CD4-positive, alpha-beta T cell treated with Interleukin-15 for 1 hour (primary cell): ENCODE measurements around the gene CPTP.

Source experiments
- DNase-seq: peaks from one replicate; pipeline ENCODE4 v3.0.0-alpha.2; 2020

Gene CPTP

DNA sequence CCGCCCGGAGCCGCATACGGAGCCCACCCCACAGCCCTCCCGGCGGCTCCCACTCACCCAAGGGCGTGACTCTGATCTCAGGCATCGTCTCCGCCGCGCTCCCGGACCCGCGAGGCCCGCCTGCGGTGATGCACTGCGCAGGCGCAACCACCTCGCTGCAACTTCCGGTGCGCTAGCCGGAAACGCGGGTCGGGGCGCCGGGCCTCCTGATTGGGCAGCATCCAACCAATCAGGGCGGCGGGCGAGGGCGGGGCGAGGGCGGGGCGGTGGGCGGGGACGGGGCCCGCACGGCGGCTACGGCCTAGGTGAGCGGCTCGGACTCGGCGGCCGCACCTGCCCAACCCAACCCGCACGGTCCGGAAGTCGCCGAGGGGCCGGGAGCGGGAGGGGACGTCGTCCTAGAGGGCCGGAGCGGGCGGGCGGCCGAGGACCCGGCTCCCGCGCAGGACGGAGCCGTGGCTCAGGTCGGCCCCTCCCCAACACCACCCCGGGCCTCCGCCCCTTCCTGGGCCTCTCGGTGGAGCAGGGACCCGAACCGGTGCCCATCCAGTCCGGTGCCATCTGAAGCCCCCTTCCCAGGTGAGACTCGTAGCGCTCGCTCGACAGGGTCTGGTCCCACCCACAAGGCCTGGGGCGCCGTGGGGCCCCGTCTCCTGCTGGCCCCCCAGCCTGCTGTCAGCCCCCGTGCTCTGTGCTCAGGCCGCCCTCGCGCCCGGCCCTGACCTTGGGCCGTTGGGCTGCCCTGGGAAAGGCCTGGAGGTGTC is at the start of gene CPTP, which contains the start of gene INTS11:
Gene CPTP (plus strand): TSS at position 279 of the 764 bp plus-strand sequence. CDS start 2,109 bp downstream, outside the sequence.
Gene INTS11 (minus strand): TSS at position 137 of the 764 bp plus-strand sequence. CDS start 52 bp downstream, at position 85.
- peak; percentile 95 for DNase-seq

DNA sequence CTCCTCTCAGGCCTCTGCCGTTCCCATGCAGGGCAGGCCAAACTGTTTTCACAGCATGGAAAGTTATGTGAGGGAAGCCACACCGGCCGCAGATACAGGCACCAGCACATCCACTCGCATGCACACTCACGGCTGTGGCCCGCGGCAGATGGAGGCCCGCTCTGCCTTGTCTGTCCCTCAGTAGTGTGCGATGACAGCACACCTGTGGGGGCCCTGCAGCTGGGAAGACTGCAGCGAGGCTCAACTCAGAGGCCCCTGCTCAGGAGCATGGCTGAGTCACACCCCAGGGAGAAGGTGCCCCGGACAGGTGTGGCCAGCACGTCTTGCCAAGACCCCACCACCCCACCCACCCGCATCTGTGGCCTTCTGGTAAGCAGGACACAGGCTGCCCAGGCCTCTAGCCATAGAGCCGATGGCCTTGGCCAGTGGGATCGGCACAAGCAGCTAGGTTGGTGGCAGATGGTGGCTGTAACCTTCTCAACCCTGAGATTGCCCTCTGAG is 49.6 kb upstream of the CPTP start:
- no peak for DNase-seq

DNA sequence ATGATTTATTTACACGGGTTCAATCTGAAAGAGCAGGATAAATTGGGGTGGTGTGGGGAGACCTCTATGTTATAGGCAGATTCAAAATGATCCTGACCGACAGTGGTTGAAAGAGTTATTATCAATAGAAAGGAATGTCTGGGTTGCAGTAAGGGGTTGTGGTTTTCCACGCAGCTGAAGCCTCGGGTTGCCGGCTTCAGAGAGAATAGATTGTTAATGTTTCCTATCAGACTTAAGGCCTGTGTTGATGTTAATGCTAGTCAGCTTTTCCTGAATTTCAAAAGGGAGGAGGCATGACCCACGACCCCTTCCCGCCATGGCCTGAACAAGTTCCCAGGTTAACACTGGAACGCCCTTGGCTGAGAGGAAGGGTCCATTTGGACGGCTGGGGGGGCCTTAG is 48.8 kb upstream of the CPTP start:
- no peak for DNase-seq

DNA sequence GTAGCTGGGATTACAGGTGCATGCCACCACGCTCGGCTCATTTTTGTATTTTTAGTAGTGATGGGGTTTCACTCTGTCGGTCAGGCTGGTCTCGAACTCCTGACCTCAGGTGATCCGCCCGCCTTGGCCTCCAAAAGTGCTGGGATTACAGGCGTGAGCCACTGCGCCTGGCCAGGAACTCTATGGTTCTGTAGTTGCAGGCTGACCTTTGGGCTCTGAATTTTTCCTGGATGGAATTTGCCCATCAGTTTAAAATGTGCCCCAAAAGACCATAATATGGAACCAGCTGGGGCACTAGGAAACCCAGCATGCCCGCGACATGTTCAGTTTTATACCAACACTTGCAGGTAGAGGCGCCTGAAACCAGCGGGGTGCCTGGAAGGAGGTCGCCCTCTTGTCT is 46.0 kb upstream of the CPTP start:
- no peak for DNase-seq

DNA sequence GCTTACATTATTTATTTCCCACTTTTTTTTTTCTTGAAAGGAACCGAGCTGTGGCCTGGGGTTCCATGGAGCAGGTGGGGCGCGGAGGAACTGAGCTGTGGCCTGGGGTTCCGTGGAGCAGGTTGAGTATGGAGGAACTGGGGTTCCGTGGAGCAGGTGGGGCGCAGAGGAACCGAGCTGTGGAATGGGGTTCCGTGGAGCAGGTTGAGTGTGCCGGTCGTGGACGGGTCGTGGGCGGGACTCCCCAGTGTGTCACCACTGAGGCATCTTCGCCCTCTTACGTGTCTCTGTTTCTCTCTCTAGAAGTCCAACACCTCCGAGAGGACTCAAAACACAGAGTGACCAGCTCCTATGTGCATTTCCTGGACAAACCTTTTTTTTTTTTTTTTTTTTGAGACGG is 45.6 kb upstream of the CPTP start:
- DNase-seq, result no peak

DNA sequence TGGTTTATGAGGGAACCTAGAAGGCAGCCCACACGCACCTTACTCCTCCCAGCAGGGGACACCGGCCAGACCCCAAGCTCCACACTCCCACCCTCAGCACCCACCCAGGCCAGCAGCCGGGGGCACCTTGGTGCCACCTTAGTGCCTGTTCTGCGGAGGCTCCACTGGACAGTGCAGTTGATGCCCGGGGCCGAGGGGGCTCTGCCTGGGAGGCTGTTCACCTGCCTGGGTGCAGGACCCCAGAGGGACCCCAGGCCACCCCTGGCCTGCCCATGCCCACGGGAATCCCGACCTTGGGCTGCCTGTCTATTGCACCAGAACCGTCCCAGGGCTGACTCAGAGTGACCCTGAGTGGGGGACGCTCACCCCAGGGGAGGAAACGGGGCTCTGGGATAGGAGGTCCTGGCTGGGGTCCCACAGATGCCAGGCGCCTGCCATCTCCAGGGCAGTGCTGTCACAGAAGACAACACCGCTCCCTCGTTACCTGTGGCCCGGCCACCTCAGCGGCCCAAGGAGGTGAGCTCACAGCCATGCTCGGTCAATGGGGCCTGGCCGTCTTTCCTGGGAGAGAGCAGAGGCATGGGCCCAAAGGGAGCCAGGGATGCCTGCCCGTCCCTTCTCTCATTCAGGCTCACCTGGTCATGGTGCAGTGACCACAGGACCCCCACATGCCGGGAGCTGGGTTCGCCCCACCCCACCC is 43.7 kb upstream of the CPTP start:
- no peak for DNase-seq

DNA sequence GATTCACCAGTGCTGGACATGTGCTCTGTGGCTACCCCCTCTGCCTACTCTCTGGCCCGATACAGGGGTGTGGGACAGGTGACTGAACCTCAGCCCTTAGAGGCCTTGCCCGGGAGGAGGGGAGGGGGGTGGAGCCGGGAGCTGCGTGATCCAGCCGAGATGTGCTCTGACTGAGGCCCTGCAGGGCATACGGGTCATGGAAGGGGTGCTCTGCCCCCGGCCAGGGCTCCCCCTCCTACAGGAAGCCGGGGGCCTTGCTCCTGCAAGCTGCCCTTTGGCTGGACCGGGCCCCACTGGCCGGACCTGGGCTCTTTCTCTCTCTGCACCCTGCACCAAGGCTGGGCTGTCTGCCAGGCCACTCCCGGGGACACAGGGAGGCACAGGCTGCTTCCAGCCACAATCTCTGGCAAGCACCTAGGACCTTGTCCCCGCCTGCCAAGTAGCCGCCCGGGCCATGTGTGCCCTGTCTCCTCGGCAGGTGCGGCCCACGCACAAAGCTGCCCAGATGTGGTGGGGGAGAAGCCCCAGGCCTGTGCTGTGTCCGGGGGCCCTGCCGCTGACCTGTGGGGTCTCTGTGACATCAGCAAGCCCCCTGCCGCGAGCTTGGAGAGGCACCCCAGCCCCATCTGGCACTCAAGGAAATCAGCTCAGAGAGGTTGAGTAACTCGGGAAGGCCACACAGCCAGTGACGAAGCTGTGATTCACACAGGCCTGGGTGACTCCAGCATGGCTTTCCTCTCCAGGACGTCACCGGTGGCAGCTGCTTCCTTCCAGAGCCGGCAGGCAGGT is 42.9 kb upstream of the CPTP start:
- DNase-seq, result no peak

DNA sequence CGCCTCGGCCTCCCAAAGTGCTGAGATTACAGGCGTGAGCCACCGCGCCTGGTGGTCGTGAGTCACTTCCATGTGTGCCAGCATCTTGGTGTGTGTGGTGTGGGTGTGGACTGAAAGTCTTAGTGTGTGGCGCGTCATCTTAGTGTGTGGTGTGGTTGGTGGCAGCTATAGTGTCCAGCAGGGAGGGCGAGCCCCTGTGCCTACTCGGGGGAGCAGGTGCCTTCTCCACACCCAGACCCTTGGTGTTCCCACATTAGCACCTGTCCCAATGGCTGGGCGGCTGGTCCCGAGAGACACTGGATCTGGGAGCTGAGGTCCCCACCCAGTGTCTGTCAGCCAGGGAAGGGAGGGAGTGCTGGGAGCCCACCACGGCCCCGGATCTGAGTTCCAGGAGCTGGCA is 41.6 kb upstream of the CPTP start:
- no peak for DNase-seq

DNA sequence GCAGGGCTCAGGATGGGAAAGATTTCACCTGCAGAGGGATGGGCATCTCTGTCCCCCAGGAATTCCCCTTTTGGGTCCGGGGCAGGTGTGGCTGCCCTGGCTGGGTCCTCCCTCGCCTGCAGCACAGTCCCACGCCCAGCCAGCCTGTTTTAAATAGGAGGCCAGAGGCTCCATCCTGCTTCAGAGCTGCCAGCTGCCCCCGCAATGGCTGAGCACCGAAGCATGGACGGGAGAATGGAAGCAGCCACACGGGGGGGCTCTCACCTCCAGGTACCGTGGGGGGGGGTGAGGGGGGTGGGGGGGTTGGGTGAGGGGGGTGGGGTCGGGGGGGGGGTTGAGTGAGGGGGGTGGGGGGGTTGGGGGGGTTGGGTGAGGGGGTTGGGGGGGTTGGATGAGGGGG is 40.8 kb upstream of the CPTP start:
- no peak for DNase-seq

DNA sequence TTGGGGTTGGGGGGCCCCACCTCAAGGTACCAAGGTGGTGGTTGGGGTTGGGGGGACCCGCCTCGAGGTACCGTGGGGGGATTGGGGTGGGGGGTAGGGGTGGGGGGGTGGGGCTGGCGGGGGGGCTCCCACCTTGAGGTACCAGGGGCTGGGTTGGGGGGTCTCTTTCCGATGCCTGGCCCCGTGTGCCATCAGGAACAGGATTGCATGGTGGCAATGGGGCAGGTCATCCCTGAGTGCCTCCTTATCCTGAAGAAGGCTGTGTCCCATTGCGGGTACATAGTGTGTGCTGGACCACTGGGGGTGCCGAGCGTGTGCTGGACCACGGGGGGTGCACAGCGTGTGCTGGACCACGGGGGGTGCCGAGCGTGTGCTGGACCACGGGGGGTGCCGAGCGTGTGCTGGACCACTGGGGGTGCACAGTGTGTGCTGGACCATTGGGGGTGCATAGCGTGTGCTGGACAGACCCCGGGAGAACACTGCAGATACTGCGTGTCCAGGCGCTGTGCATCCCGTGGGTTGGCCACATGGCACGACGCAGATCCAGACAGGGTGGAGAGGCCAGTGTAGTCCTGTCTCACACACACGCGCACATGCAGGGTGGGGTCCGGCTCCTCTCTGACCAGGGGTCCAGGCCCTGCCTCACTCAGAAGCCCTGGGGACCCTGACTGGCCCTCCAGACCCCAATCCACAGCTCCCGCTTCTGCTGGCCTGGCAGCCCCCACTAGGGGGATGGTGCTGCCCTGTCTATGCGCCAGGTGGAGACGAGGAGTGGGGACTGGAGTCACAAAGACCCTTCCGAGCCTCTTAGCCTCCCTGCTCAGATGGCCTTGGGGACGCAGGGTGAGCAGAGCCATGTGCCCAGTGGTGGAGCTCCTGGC is 40.1 kb upstream of the CPTP start:
- DNase-seq, result no peak

DNA sequence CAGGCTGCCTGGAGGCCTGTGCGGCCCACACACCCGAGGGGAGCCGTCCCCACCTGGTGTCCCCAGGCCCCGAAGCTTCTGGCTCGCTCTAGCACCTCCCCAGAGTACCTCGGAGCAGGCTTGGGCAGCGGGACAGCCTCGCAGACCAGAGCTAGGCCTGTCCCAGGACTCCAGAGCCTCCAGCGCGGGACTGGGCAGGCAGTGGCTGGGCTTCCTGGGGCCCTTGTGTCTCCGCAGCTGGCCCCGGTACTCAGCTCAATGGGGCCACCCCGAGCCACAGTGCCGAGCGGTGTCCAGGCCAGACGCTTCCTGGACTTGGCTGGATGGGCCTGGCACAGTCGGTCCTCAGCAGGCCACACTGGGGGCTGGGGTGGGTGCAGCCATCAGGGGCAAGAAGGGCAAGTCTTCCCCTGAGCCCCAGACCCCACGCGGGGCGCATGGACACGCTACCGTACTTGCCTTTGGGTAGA is 39.5 kb upstream of the CPTP start:
- no peak for DNase-seq

DNA sequence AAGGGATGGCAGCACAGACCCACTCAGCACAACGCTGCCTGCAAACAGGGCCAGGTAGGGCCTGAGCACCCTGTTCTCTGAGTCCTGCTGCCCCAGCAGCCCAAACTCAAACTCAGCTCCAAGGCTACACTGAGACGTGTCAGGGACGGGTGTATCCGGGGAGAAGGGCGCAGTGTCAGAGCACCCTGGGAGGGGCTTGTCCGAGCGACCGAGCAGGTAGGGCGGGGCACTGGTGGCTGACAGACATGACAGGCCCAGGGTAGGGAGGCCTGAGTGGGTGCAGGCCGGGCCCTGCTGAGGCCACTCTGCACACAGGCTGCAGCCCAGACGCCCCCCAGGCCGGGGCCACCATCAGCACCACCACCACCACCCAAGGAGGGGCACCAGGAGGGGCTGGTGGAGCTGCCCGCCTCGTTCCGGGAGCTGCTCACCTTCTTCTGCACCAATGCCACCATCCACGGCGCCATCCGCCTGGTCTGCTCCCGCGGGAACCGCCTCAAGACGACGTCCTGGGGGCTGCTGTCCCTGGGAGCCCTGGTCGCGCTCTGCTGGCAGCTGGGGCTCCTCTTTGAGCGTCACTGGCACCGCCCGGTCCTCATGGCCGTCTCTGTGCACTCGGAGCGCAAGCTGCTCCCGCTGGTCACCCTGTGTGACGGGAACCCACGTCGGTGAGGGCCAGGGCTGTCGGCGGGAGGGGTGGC is 38.8 kb upstream of the CPTP start:
- no peak for DNase-seq

DNA sequence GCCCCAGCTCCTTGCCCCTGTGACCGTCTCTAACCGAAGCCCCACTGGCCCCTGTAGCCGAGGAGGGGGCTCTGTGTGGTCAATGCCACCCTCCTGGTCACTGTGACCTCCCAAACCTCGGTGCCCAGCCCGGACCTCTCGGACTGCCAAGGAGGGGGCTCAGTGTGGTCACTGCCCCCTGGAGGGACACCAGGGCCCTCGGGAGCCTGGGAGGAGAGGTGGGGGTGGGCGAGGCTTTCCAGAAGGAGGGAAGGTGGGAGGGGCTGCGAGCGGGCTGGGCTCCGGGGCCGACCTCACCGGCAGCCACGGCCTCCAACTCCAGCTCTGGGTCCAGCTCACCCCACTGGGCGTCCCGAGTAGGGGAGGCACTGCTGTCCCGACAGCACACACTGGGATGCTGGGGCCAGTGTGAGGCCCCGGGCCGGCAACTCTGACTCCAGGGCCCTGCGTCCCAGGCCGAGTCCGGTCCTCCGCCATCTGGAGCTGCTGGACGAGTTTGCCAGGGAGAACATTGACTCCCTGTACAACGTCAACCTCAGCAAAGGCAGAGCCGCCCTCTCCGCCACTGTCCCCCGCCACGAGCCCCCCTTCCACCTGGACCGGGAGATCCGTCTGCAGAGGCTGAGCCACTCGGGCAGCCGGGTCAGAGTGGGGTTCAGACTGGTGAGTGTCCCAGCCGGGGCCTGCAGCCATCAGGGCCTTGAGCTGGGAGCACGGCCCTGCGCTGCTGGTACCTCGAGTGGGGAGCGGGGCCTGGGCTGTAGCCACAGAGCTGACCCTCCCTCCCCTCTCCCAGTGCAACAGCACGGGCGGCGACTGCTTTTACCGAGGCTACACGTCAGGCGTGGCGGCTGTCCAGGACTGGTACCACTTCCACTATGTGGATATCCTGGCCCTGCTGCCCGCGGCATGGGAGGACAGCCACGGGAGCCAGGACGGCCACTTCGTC is 38.0 kb upstream of the CPTP start:
- no peak for DNase-seq

DNA sequence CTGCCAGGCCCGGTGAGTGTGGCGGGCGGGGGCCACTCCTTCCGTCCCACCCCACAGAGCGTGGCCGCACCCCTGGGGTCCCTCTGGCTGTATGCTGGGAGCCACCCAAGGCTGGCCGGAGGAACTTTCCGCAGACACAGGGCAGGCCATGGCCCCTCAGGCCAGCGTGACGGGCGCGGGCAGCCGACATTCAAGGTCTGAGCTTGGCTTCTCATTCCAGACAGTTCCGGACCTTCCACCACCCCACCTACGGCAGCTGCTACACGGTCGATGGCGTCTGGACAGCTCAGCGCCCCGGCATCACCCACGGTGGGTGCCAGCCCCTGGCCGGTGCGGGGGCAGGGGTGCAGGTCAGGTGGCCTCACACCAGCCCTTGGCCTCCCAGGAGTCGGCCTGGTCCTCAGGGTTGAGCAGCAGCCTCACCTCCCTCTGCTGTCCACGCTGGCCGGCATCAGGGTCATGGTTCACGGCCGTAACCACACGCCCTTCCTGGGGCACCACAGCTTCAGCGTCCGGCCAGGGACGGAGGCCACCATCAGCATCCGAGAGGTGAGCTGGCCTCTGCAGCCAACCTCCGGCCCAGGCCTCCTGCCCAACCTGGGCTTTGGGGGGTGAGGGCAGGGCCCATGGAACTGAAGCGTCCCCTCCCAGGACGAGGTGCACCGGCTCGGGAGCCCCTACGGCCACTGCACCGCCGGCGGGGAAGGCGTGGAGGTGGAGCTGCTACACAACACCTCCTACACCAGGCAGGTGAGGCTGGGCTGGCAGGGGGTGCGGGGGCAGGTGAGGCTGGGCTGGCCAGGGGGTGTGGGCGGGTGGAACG is 37.1 kb upstream of the CPTP start:
- DNase-seq, result no peak

DNA sequence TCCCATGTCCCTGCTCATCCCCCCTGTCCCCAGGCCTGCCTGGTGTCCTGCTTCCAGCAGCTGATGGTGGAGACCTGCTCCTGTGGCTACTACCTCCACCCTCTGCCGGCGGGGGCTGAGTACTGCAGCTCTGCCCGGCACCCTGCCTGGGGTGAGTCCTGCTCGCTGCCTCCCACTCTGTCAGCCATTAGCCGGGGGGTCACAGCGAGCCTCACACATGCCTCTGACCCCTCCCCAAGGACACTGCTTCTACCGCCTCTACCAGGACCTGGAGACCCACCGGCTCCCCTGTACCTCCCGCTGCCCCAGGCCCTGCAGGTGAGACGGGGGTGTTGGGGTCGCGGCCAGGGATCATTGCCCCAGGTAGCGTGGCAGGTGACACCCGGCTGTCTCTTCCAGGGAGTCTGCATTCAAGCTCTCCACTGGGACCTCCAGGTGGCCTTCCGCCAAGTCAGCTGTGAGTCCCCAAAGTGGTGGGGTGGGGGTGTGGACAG is 34.3 kb upstream of the CPTP start:
- DNase-seq, result peak; percentile 51

DNA sequence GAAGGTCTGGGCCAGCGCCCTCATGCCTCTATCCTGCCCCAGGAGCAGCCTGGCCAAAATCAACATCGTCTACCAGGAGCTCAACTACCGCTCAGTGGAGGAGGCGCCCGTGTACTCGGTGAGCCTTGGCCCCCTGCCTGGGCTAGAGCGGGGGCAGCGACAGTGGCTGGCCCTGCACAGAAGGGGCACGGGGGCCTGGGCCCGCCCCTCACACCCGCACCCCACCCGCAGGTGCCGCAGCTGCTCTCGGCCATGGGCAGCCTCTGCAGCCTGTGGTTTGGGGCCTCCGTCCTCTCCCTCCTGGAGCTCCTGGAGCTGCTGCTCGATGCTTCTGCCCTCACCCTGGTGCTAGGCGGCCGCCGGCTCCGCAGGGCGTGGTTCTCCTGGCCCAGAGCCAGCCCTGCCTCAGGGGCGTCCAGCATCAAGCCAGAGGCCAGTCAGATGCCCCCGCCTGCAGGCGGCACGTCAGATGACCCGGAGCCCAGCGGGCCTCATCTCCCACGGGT is 33.5 kb upstream of the CPTP start:
- no peak for DNase-seq

DNA sequence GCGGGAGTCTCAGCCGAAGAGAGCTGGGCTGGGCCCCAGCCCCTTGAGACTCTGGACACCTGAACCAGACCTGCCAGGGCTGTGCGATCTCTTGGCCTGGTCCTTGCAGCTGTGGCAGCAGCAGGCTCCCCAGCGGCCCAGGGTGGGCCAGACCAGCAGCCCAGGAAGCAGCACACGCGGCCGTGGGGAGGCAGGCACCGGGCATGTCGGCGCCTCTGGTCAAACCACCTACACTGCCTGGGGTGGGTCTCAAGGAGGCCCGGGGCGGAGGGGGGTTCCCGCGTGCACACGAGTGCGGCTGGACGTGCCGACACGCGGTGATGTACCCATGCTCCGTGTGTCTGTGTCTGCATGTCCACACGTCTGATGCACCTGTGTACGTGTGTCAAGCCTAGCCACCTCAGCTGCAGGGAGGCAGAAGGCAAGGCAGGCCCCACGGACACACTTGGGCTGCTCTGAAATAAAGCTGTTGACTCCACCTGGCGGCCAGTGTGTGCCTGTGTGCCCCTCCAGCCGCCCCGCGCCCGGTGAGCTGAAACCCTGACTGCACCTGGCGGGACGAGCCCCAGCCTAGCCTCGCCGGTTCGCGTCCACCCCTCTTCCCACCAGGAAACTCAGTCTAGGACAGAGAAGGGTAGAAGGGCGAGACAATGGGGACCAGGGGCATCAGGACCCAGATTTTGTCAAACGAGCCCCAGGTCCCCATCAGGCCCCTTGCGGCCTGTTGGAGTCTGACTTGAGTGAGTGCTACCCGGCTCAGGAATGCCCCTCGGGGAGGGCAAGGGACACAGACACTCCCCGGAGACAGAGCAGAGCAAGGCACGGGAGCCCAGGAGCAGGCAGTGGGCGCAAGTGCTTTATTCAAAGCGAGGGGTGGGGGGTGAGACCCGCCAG is 32.8 kb upstream of the CPTP start:
- DNase-seq, result peak; percentile 59

DNA sequence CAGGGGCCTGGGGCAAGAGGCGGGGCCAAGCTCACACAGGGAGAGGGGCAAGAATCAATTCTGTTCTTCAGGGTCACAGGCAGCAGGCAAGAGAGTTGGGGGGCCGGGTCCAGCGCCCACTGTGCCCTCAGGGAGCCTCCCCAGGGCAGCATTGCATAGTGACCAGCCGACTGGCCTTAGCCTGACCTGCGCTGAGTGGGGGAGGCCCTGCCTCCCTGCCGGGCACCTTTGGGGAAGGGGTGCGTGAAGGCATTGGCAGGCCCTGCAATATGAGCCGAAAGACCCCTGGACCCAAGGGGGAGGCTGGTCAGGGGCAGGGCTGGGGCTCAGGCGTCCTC is 32.2 kb upstream of the CPTP start:
- DNase-seq, result no peak
